Hepatocyte (in vitro differentiated cells): ENCODE results near the gene POLR2I. TPM values are rescaled to one million over a fixed set of nuclear protein-coding genes. Genes with fewer than 3 reads are reported as not detected.

ENCODE experiments used
- DNase-seq: peaks from one replicate; pipeline ENCODE4 v3.0.0-alpha.2; 2016; ENCODE audit warnings: low spot score
- H2AFZ ChIP-seq: fragments of 200-600 bp; sonication (generic); 2 replicates; pipeline ENCODE4 v1.6.0; 2016; ENCODE audit warnings: antibody characterized with exemption, mild to moderate bottlenecking
- H3K27ac ChIP-seq: fragments of 200-600 bp; sonication (generic); 2 replicates; pipeline ENCODE4 v1.5.1; 2016; ENCODE audit warnings: mild to moderate bottlenecking
- H3K27me3 ChIP-seq: fragments of 200-600 bp; sonication (generic); 2 replicates; pipeline ENCODE4 v1.6.1; 2016
- H3K36me3 ChIP-seq: fragments of 200-600 bp; sonication (generic); replicated peaks from 2 replicates; pipeline ENCODE4 v1.5.1; 2016; ENCODE audit warnings: low read depth; ENCODE audit not compliant: insufficient read depth
- H3K4me1 ChIP-seq: fragments of 200-600 bp; sonication (generic); 2 replicates; pipeline ENCODE4 v1.5.1; 2016; ENCODE audit warnings: mild to moderate bottlenecking, moderate library complexity; ENCODE audit not compliant: insufficient read depth
- H3K4me2 ChIP-seq: fragments of 200-600 bp; sonication (generic); 2 replicates; pipeline ENCODE4 v1.6.0; 2016
- H3K4me3 ChIP-seq: fragments of 200-600 bp; sonication (generic); 2 replicates; pipeline ENCODE4 v1.5.1; 2016; ENCODE audit warnings: mild to moderate bottlenecking
- H3K79me2 ChIP-seq: fragments of 200-600 bp; sonication (generic); 2 replicates; pipeline ENCODE4 v1.6.0; 2017; ENCODE audit warnings: mild to moderate bottlenecking
- H3K9me2 ChIP-seq: fragments of 200-600 bp; sonication (generic); replicated peaks from 2 replicates; pipeline ENCODE4 v1.6.0; 2017; ENCODE audit warnings: mild to moderate bottlenecking; ENCODE audit not compliant: insufficient read depth
- H3K9me3 ChIP-seq: fragments of 200-600 bp; sonication (generic); 2 replicates; pipeline ENCODE4 v1.5.1; 2016; ENCODE audit warnings: low read depth, mild to moderate bottlenecking
- H4K20me1 ChIP-seq: fragments of 200-600 bp; sonication (generic); 2 replicates; pipeline ENCODE4 v1.6.0; 2016; ENCODE audit warnings: mild to moderate bottlenecking; ENCODE audit not compliant: insufficient read depth, poor library complexity, severe bottlenecking
- CTCF ChIP-seq: fragments of 200-600 bp; sonication (generic); IDR thresholded peaks from 2 replicates; pipeline ENCODE4 v1.5.1; 2016; ENCODE audit warnings: antibody characterized with exemption, mild to moderate bottlenecking; ENCODE audit not compliant: poor library complexity
- EZH2 ChIP-seq: fragments of 200-600 bp; sonication (generic); IDR thresholded peaks from 2 replicates; pipeline ENCODE4 v1.6.1; 2016; ENCODE audit warnings: antibody characterized with exemption, mild to moderate bottlenecking, borderline replicate concordance
- EZH2phosphoT487 ChIP-seq: fragments of 200-600 bp; sonication (generic); IDR thresholded peaks from one replicate; pipeline ENCODE4 v1.6.1; 2018; ENCODE audit warnings: antibody characterized with exemption, mild to moderate bottlenecking, low read depth, moderate library complexity; ENCODE audit not compliant: unreplicated experiment, severe bottlenecking
- WGBS: methylation state at CpG from one replicate; pipeline ENCODE4 v1.1.6; 2016; ENCODE audit warnings: low lambda C conversion rate; ENCODE audit errors: missing lambda C conversion rate; 5-methylcytosine and 5-hydroxymethylcytosine counted together
- polyA plus RNA-seq: library from polyadenylated mRNA; unstranded; fragments of >200 nt; fragmentation: Nextera tagmentation; extraction: Ambion mirVana; gene quantifications from 2 replicates; pipeline ENCODE4 v1.2.1, GENCODE V29; 2016
- total RNA-seq: library from RNA; depleted of rRNA; stranded (reverse); fragments of >200 nt; gene quantifications from 2 replicates; pipeline ENCODE4 v1.2.3, GENCODE V29; 2014

POLR2I gene
- total and polyA plus RNA-seq, 2 experiments from 2014 or later = 19.3 to 115 TPM

- no peaks in the 10 kb centered on the region for H3K27me3 ChIP-seq
- no peak for TF ChIP-seq EZH2phosphoT487
- no peak for TF ChIP-seq CTCF
- TF ChIP-seq EZH2 = no peak
- no peak overlapping the region for H3K4me2 ChIP-seq
- no peaks in the 10 kb centered on the region for H3K36me3 ChIP-seq
- no peaks in the 10 kb centered on the region for H3K79me2 ChIP-seq
- WGBS = 99% methylated on average over 7 of the region's 7 CpGs
- H3K27ac ChIP-seq = no peak overlapping the region
- H3K4me3 ChIP-seq = no peak overlapping the region
- no peaks in the 10 kb centered on the region for H4K20me1 ChIP-seq
- no peaks in the 10 kb centered on the region for H3K4me1 ChIP-seq
- H2AFZ ChIP-seq = no peak overlapping the region
- DNase-seq = no peak
- no peaks in the 10 kb centered on the region for H3K9me3 ChIP-seq
- no peaks in the 10 kb centered on the region for H3K9me2 ChIP-seq
These were observed 22.1 kb downstream of the POLR2I start for GRCh38 chr19:36092566-36092965.

- Histone ChIP-seq H3K4me2 (no peak overlapping the region), H3K79me2 (no peaks in the 10 kb centered on the region), H2AFZ (no peak overlapping the region), H3K4me1 (no peaks in the 10 kb centered on the region), H3K27me3 (no peaks in the 10 kb centered on the region), H3K36me3 (no peaks in the 10 kb centered on the region), H3K9me2 (no peaks in the 10 kb centered on the region), H3K9me3 (no peaks in the 10 kb centered on the region), H3K27ac (no peak overlapping the region), H4K20me1 (no peaks in the 10 kb centered on the region), H3K4me3 (no peak overlapping the region)
- no peak for DNase-seq
- 86% methylated on average over 11 of the region's 13 CpGs for WGBS
- no peak for TF ChIP-seq EZH2phosphoT487
- TF ChIP-seq EZH2 = no peak
- TF ChIP-seq CTCF = no peak
These were observed 23.6 kb downstream of the POLR2I start for GRCh38 chr19:36090910-36091695.

DNA sequence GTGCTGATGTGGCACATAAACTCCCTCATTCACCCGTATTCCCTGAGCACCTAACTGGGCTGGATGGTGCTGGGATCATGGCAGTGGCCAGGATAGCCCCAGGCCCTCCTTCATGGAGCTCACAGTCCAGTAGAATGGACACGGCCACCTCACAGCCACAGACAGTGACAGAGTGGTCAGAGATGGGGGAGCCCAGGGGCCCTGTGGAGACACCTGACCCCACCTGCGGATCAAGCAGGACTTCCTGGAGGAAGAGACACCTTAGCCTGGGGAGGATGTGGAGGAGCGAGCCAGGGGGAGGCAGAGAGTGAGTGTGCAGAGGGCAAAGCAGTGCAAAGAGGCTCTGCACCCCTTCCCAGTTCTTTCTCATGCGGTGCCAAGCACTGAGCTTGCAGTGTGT lies 24.8 kb downstream of the POLR2I start:
- no peak overlapping the region for H3K4me3 ChIP-seq
- H3K79me2 ChIP-seq = no peaks in the 10 kb centered on the region
- no peaks in the 10 kb centered on the region for H3K36me3 ChIP-seq
- no peaks in the 10 kb centered on the region for H4K20me1 ChIP-seq
- no peaks in the 10 kb centered on the region for H3K9me3 ChIP-seq
- H3K9me2 ChIP-seq = no peaks in the 10 kb centered on the region
- no peaks in the 10 kb centered on the region for H3K4me1 ChIP-seq
- no peak overlapping the region for H2AFZ ChIP-seq
- no peak overlapping the region for H3K27ac ChIP-seq
- TF ChIP-seq CTCF = no peak
- DNase-seq = no peak
- no peak overlapping the region for H3K4me2 ChIP-seq
- WGBS = 98% methylated on average over 5 of the region's 5 CpGs
- H3K27me3 ChIP-seq = no peaks in the 10 kb centered on the region
